ENCODE data around the gene DMAC2.
"Not testable (repeated sequence)": the region's sequence is repeated elsewhere in the genome, so short reads cannot be mapped to it uniquely, and the experiment has no call there.

DMAC2 gene

DNA sequence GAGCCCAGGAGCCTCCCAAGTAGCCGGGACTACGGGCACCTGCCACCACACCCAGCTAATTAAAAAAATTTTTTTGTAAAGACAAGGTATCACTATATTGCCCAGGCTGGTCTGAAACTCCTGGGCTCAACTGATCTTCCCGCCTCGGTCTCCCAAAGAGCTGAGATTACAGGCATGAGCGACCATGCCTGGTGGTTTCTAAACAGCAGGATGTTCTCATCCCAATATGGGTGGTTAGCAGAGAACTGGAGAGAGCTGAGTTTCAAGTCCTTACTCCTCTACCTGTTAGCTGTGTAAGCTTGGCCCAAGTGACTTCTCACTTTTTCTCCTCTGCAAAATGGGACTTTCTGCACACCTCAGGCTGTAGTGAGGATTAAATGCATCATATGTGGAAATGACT, 55.4 kb downstream of the DMAC2 start:
- Histone ChIP-seq H3K36me3 (peaks cover 37% of the 10 kb centered on the region), H3K27ac (no peak overlapping the region), H3K9me3 (ENCODE audit: severe bottlenecking) (no peaks in the 10 kb centered on the region), H3K4me3 (ENCODE audit: low read depth, low read length) (no peak overlapping the region), H3K27me3 (ENCODE audit: insufficient read depth, low read depth, severe bottlenecking) (no peaks in the 10 kb centered on the region)
- TF ChIP-seq CTCF (IDR thresholded peaks at IDR 0.05; ENCODE audit: low read depth, low read length) = no peak
- no peak for DNase-seq

GRCh38 chr19:41381536-41381935, 58.2 kb downstream of the DMAC2 start:
- peaks cover 21% of the 10 kb centered on the region for H3K36me3 ChIP-seq
- not testable (repeated sequence) for H3K27me3 ChIP-seq (ENCODE audit: insufficient read depth, low read depth, severe bottlenecking); H3K27ac ChIP-seq; H3K9me3 ChIP-seq (ENCODE audit: severe bottlenecking); H3K4me3 ChIP-seq (ENCODE audit: low read depth, low read length); DNase-seq
